GM19043 (cell line): Measurements from ENCODE around the gene GRAMD4.

Source experiments
- ATAC-seq: cut with Tn5 transposase; IDR thresholded peaks from one replicate; pipeline ENCODE4 v1.9.1; 2021; ENCODE audit warnings: low read depth; ENCODE audit not compliant: unreplicated experiment

The GRAMD4 gene

GRCh38 chr22:46652847-46653331 lies 32.7 kb downstream of the GRAMD4 start:
- no peak for ATAC-seq

GRCh38 chr22:46653596-46653995 lies 33.4 kb downstream of the GRAMD4 start:
- ATAC-seq, result no peak

GRCh38 chr22:46654426-46654825 lies 34.2 kb downstream of the GRAMD4 start:
- ATAC-seq, result no peak

- no peak for ATAC-seq
Measured at GRCh38 chr22:46654927-46655595, 34.9 kb downstream of the GRAMD4 start.

- ATAC-seq, result no peak
Measured at GRCh38 chr22:46655861-46656608, 35.8 kb downstream of the GRAMD4 start.

GRCh38 chr22:46656856-46657654 lies 36.9 kb downstream of the GRAMD4 start:
- ATAC-seq, result no peak

GRCh38 chr22:46657655-46657953 lies 37.4 kb downstream of the GRAMD4 start:
- ATAC-seq, result no peak

GRCh38 chr22:46657996-46658947 lies 38.1 kb downstream of the GRAMD4 start:
- no peak for ATAC-seq

- ATAC-seq, result no peak
Measured at GRCh38 chr22:46659059-46659790, 39.0 kb downstream of the GRAMD4 start.

GRCh38 chr22:46659791-46660186 lies 39.6 kb downstream of the GRAMD4 start:
- ATAC-seq, result no peak

- ATAC-seq, result no peak
Measured at GRCh38 chr22:46660604-46661201, 40.5 kb downstream of the GRAMD4 start.

GRCh38 chr22:46661221-46661851 lies 41.1 kb downstream of the GRAMD4 start:
- ATAC-seq, result no peak

- no peak for ATAC-seq
Measured at GRCh38 chr22:46662226-46662625, 42.0 kb downstream of the GRAMD4 start.

- ATAC-seq, result no peak
Measured at GRCh38 chr22:46663001-46663400, 42.8 kb downstream of the GRAMD4 start.

- no peak for ATAC-seq
Measured at GRCh38 chr22:46663436-46664100, 43.4 kb downstream of the GRAMD4 start.

GRCh38 chr22:46664301-46664855 lies 44.2 kb downstream of the GRAMD4 start:
- no peak for ATAC-seq

- ATAC-seq, result no peak
Measured at GRCh38 chr22:46665151-46665695, 45.0 kb downstream of the GRAMD4 start.
